ENCODE results near the gene GCM1. TPM values are rescaled to one million over a fixed set of nuclear protein-coding genes. Genes with fewer than 3 reads are reported as not detected.

Gene GCM1
- total RNA-seq, result under 1 TPM in 1 of 3 donors, not detected in 2; 0.20 TPM
- total RNA-seq (2013), result 0.20 TPM

GRCh38 chr6:53148684-53149083, at the start of gene GCM1:
TSS of gene GCM1 (minus strand) at chr6:53148841. CDS start at chr6:53145632, 3,209 bp downstream.
- peaks cover 2 to 15% of the 10 kb centered on the region in 2 donors for H3K27me3 Mint-ChIP-seq (ENCODE audit: low read depth in 2 of 2)
- H3K27me3 ChIP-seq (ENCODE audit: control insufficient read depth, insufficient read depth, low read length), result no peaks in the 10 kb centered on the region
- no peaks in the 10 kb centered on the region for H3K9me3 Mint-ChIP-seq
- H3K36me3 ChIP-seq (ENCODE audit: control insufficient read depth, insufficient read depth, low read length), result no peaks in the 10 kb centered on the region
- H3K36me3 Mint-ChIP-seq, result no peaks in the 10 kb centered on the region
- TF ChIP-seq CTCF (IDR thresholded peaks at IDR 0.05), result no peak
- no peaks in the 10 kb centered on the region for H3K9me3 ChIP-seq (ENCODE audit: control insufficient read depth, insufficient read depth, low read length)
- no peaks in the 10 kb centered on the region for H3K4me1 Mint-ChIP-seq
- DNase-seq (no peak), ATAC-seq (no peak)
- 91% methylated on average over 5 of the region's 5 CpGs for WGBS (ENCODE audit: insufficient coverage)
- H3K27ac ChIP-seq (ENCODE audit: low read length), result no peak within 1 kb of the TSS
- H3K4me1 ChIP-seq (ENCODE audit: control insufficient read depth, insufficient read depth, low read length), result no peaks in the 10 kb centered on the region
- intact Hi-C loops (cut with micrococcal nuclease), result no loop called here
- no peak within 1 kb of the TSS for H3K4me3 ChIP-seq (ENCODE audit: low read length)
- no peak within 1 kb of the TSS for H3K4me3 Mint-ChIP-seq
- no peak within 1 kb of the TSS for H3K27ac Mint-ChIP-seq

- H3K9me3 Mint-ChIP-seq, result no peaks in the 10 kb centered on the region
- H3K36me3 ChIP-seq (ENCODE audit: control insufficient read depth, insufficient read depth, low read length), result no peaks in the 10 kb centered on the region
- no peak overlapping the region for H3K4me3 ChIP-seq (ENCODE audit: low read length)
- DNase-seq (no peak), ATAC-seq (no peak)
- no peak overlapping the region for H3K4me3 Mint-ChIP-seq
- no peak for TF ChIP-seq CTCF (IDR thresholded peaks at IDR 0.05)
- 98% methylated on average over 2 of the region's 3 CpGs for WGBS (ENCODE audit: insufficient coverage)
- H3K36me3 Mint-ChIP-seq, result no peaks in the 10 kb centered on the region
- H3K27ac ChIP-seq (ENCODE audit: low read length), result no peak overlapping the region
- no peaks in the 10 kb centered on the region for H3K4me1 Mint-ChIP-seq
- H3K4me1 ChIP-seq (ENCODE audit: control insufficient read depth, insufficient read depth, low read length), result peaks cover 7% of the 10 kb centered on the region
- intact Hi-C loops (cut with micrococcal nuclease), result no loop called here
- H3K27ac Mint-ChIP-seq, result no peak overlapping the region
- H3K9me3 ChIP-seq (ENCODE audit: control insufficient read depth, insufficient read depth, low read length), result no peaks in the 10 kb centered on the region
- no peaks in the 10 kb centered on the region for H3K27me3 Mint-ChIP-seq (ENCODE audit: low read depth in 2 of 2)
- H3K27me3 ChIP-seq (ENCODE audit: control insufficient read depth, insufficient read depth, low read length), result no peaks in the 10 kb centered on the region
These were observed 48.9 kb upstream of the GCM1 start for GRCh38 chr6:53197553-53197952.

- peaks cover 3% of the 10 kb centered on the region for H3K9me3 ChIP-seq (ENCODE audit: control insufficient read depth, insufficient read depth, low read length)
- H3K27me3 ChIP-seq (ENCODE audit: control insufficient read depth, insufficient read depth, low read length), result no peaks in the 10 kb centered on the region
- no peaks in the 10 kb centered on the region for H3K36me3 ChIP-seq (ENCODE audit: control insufficient read depth, insufficient read depth, low read length)
- no peak overlapping the region for H3K4me3 ChIP-seq (ENCODE audit: low read length)
- no peak for TF ChIP-seq CTCF (IDR thresholded peaks at IDR 0.05)
- ATAC-seq (no peak), DNase-seq (no peak)
- intact Hi-C loops (cut with micrococcal nuclease), result no loop called here
- 71% methylated on average over 1 of the region's 4 CpGs for WGBS (ENCODE audit: insufficient coverage)
- H3K27ac ChIP-seq (ENCODE audit: low read length), result no peak overlapping the region
- H3K4me3 Mint-ChIP-seq, result no peak overlapping the region
- H3K36me3 Mint-ChIP-seq, result no peaks in the 10 kb centered on the region
- H3K27ac Mint-ChIP-seq, result no peak overlapping the region
- H3K27me3 Mint-ChIP-seq (ENCODE audit: low read depth in 2 of 2), result no peaks in the 10 kb centered on the region
- H3K4me1 ChIP-seq (ENCODE audit: control insufficient read depth, insufficient read depth, low read length), result peaks cover 9% of the 10 kb centered on the region
- no peaks in the 10 kb centered on the region for H3K9me3 Mint-ChIP-seq
- peaks cover 0 to 4% of the 10 kb centered on the region in 2 donors for H3K4me1 Mint-ChIP-seq
These were observed 46.4 kb upstream of the GCM1 start for GRCh38 chr6:53195048-53195447.

GRCh38 chr6:53192682-53193188, 44.1 kb upstream of the GCM1 start:
- no peak overlapping the region for H3K4me3 ChIP-seq (ENCODE audit: low read length)
- peaks cover 3% of the 10 kb centered on the region for H3K9me3 ChIP-seq (ENCODE audit: control insufficient read depth, insufficient read depth, low read length)
- peaks cover 14% of the 10 kb centered on the region for H3K4me1 ChIP-seq (ENCODE audit: control insufficient read depth, insufficient read depth, low read length)
- no peak for TF ChIP-seq CTCF (IDR thresholded peaks at IDR 0.05)
- H3K27ac ChIP-seq (ENCODE audit: low read length), result no peak overlapping the region
- H3K9me3 Mint-ChIP-seq, result no peaks in the 10 kb centered on the region
- DNase-seq, result no peak
- no peak overlapping the region for H3K4me3 Mint-ChIP-seq
- no peak overlapping the region for H3K27ac Mint-ChIP-seq
- H3K27me3 Mint-ChIP-seq (ENCODE audit: low read depth in 2 of 2), result no peaks in the 10 kb centered on the region
- H3K36me3 ChIP-seq (ENCODE audit: control insufficient read depth, insufficient read depth, low read length), result no peaks in the 10 kb centered on the region
- 89% methylated on average over 5 of the region's 5 CpGs for WGBS (ENCODE audit: insufficient coverage)
- ATAC-seq, result no peak
- H3K27me3 ChIP-seq (ENCODE audit: control insufficient read depth, insufficient read depth, low read length), result no peaks in the 10 kb centered on the region
- H3K36me3 Mint-ChIP-seq, result no peaks in the 10 kb centered on the region
- peaks cover 7 to 11% of the 10 kb centered on the region in 2 donors for H3K4me1 Mint-ChIP-seq
- intact Hi-C loops (cut with micrococcal nuclease), result no loop called here

Data from natural killer cell (primary cell).